Left colon (tissue), 2 donors: ENCODE measurements around the gene OR7G1. TPM values are rescaled to one million over a fixed set of nuclear protein-coding genes. Genes with fewer than 3 reads are reported as not detected.
"Not testable (repeated sequence)": the region's sequence is repeated elsewhere in the genome, so short reads cannot be mapped to it uniquely, and the experiment has no call there.

Experiments
- ATAC-seq: fragments of 200-7000 bp; cut with Tn5 transposase; one replicate; pipeline ENCODE4 v1.9.1; 2020; ENCODE audit warnings: mild to moderate bottlenecking, moderate library complexity
- DNase-seq, 2 donors: peaks; one replicate each; pipeline ENCODE4 v3.0.0-alpha.2; 2020
- intact Hi-C, 2 donors: fragments of 100-400 bp; cut with DNase I in 1 of 2; cut with micrococcal nuclease in 1 of 2; formaldehyde crosslinking; loops; one replicate each; pipeline versions ENCODE4 v1.11.2 to v1.14.0; 2022; cut with DNase I, micrococcal nuclease
- total RNA-seq, 2 donors: library from RNA; stranded (reverse); fragmentation: NEBNext Ultra II Directional; extraction: Animal tissue kit (Norgen Biotek cat#: 25700); gene quantifications; one replicate each; pipeline ENCODE4 v1.2.1, GENCODE V29; 2021
- donor health status: DM: no; HTN: no; CAD: no.
- donor health status: DM: yes; HTN: yes; CAD: no.

Gene OR7G1
- total RNA-seq, 2 donors from 2014 or later, result not detected

GRCh38 chr19:9109959-9110358 lies 5.6 kb downstream of the OR7G1 start:
- DNase-seq (no peak), ATAC-seq (no peak)
- intact Hi-C loops, result no loop called here

- ATAC-seq (no peak), DNase-seq (no peak)
- intact Hi-C loops, result no loop called here
These were observed 8.2 kb downstream of the OR7G1 start, which contains the start of gene OR7G2 for GRCh38 chr19:9107375-9107774. Gene OR7G2 (minus strand): TSS chr19:9107475. CDS start chr19:9103243, 4,232 bp downstream.

- ATAC-seq (no peak), DNase-seq (no peak)
- intact Hi-C loops, result no loop called here
These were observed 28.8 kb downstream of the OR7G1 start, which contains the start of gene OR1M1 for GRCh38 chr19:9086761-9087160. Gene OR1M1 (plus strand): TSS chr19:9087061. CDS start chr19:9093245, 6,184 bp downstream.

- intact Hi-C loops, result no loop called here
- ATAC-seq (no peak), DNase-seq (no peak)
These were observed 36.9 kb downstream of the OR7G1 start for GRCh38 chr19:9078651-9079050.

- intact Hi-C loops, result no loop called here
- ATAC-seq (no peak), DNase-seq (no peak)
These were observed 38.7 kb downstream of the OR7G1 start for GRCh38 chr19:9076901-9077300.

GRCh38 chr19:9075064-9075949 lies 40.3 kb downstream of the OR7G1 start:
- ATAC-seq (peak; percentile 80), DNase-seq (peak; percentile 27 to 73)
- intact Hi-C loops, result no loop called here

GRCh38 chr19:9073806-9074205 lies 41.8 kb downstream of the OR7G1 start:
- no peak for ATAC-seq
- intact Hi-C loops, result no loop called here
- no peak for DNase-seq

GRCh38 chr19:9071720-9072119 lies 43.8 kb downstream of the OR7G1 start:
- DNase-seq, intact Hi-C loops, ATAC-seq: not testable (repeated sequence)

GRCh38 chr19:9070066-9070465 lies 45.5 kb downstream of the OR7G1 start:
- intact Hi-C loops, result no loop called here
- DNase-seq (no peak), ATAC-seq (no peak)

GRCh38 chr19:9065457-9066014 lies 50.0 kb downstream of the OR7G1 start:
- no peak for DNase-seq
- no peak for ATAC-seq
- intact Hi-C loops, result no loop called here

Other genes starting within 250 kb of the OR7G1 start
- under 1 TPM; under 0.01 to 0.03 TPM for gene MUC16, start 105.4 kb downstream of the OR7G1 start, total RNA-seq
- not detected for gene OR1M1, start 28.7 kb downstream of the OR7G1 start, total RNA-seq
- not detected for gene OR7G2, start 8.3 kb downstream of the OR7G1 start, total RNA-seq
- gene OR7G3, start 11.2 kb upstream of the OR7G1 start, total RNA-seq, result not detected
- 10 to 100 TPM; 24.8 to 32.3 TPM for gene ZNF317, start 24.6 kb upstream of the OR7G1 start, total RNA-seq
- gene OR7D2, start 63.2 kb upstream of the OR7G1 start, total RNA-seq, result not detected
- gene OR7D4, start 103.8 kb upstream of the OR7G1 start, total RNA-seq, result not detected
- not detected for gene OR7E24, start 135.2 kb upstream of the OR7G1 start, total RNA-seq
- 1 to 10 TPM; 3.8 to 4.3 TPM for gene ZNF699, start 194.1 kb upstream of the OR7G1 start, total RNA-seq
- gene ZNF559, start 208.4 kb upstream of the OR7G1 start, total RNA-seq, result 1 to 10 TPM; 3.6 to 7.8 TPM
- under 1 TPM; 0.53 to 0.82 TPM for gene ZNF177, start 247.2 kb upstream of the OR7G1 start, total RNA-seq